HepG2 (cell line): ENCODE results near the gene MTR. TPM values are rescaled to one million over a fixed set of nuclear protein-coding genes. Genes with fewer than 3 reads are reported as not detected.

ENCODE experiments used
- ZBTB1 ChIP-seq: sonication (generic); formaldehyde crosslinking; IDR thresholded peaks from 2 replicates; pipeline ENCODE4 v1.4.0; 2020; ENCODE audit warnings: missing genetic modification reagents, borderline replicate concordance
- ZNF10 ChIP-seq: sonication (generic); formaldehyde crosslinking; IDR thresholded peaks from 2 replicates; pipeline ENCODE4 v1.4.0; 2020; ENCODE audit warnings: mild to moderate bottlenecking, low read depth, missing genetic modification reagents, borderline replicate concordance
- ZNF431 ChIP-seq: sonication (generic); formaldehyde crosslinking; IDR thresholded peaks from 2 replicates; pipeline ENCODE4 v1.9.0; 2022; ENCODE audit warnings: missing genetic modification reagents, low read depth, mild to moderate bottlenecking, borderline replicate concordance
- polyA plus RNA-seq, 8 experiments: library from polyadenylated mRNA; depleted of rRNA in 3 of 8; stranded (reverse) in 7 of 8; unstranded in 1 of 8; fragments of >200 nt; fragmentation: Illumina TruSeq in 4 of 8; extraction: Trizol in 4 of 8; gene quantifications; 2 replicates each; pipeline versions ENCODE4 v1.2.1 to v1.2.3, GENCODE V29; 2011 to 2016; ENCODE audit warnings: low read depth in 4 of 8, missing spikeins in 1 of 8, mixed read lengths in 1 of 8; ENCODE audit not compliant: insufficient read depth in 1 of 8
- total RNA-seq, 5 experiments: library from RNA; depleted of rRNA; stranded (reverse); fragments of >200 nt; fragmentation: Illumina TruSeq; extraction: Trizol; gene quantifications; 2 replicates each; pipeline ENCODE4 v1.2.3, GENCODE V29; 2016; ENCODE audit warnings: low read depth in 1 of 5
- TF ChIP-seq, protein P1 (sequence below), 2 experiments: fragments of 450-650 bp in 1 of 2; sonication (generic) in 1 of 2; formaldehyde crosslinking in 1 of 2; IDR thresholded peaks; 2 replicates each; pipeline versions ENCODE4 v1.6.1 to v1.8.0; 2016 to 2022; ENCODE audit warnings: antibody characterized with exemption in 1 of 2, mild to moderate bottlenecking in 1 of 2, missing genetic modification reagents in 1 of 2
- TF ChIP-seq, protein P2 (sequence below): sonication (generic); IDR thresholded peaks from 2 replicates; pipeline ENCODE4 v1.6.1; 2016; ENCODE audit warnings: low read depth, borderline replicate concordance
- TF ChIP-seq, protein P3 (sequence below): sonication (generic); formaldehyde crosslinking; IDR thresholded peaks from 2 replicates; pipeline ENCODE4 v1.5.0; 2020; ENCODE audit warnings: missing genetic modification reagents
- TF ChIP-seq, protein P4 (sequence below): sonication (generic); formaldehyde crosslinking; IDR thresholded peaks from 2 replicates; pipeline ENCODE4 v1.4.0; 2020; ENCODE audit warnings: mild to moderate bottlenecking, missing genetic modification reagents
- TF ChIP-seq, protein P5 (sequence below): IDR thresholded peaks from 2 replicates; pipeline ENCODE4 v1.6.1; 2016; ENCODE audit warnings: missing compliant biosample characterization, missing genetic modification reagents, borderline replicate concordance

MTR gene
- total and polyA plus RNA-seq, 2 of the 13 experiments (the other 11 are each of a cell fraction or from before 2014, with no cell fraction given), result 16.3 to 36.1 TPM

DNA sequence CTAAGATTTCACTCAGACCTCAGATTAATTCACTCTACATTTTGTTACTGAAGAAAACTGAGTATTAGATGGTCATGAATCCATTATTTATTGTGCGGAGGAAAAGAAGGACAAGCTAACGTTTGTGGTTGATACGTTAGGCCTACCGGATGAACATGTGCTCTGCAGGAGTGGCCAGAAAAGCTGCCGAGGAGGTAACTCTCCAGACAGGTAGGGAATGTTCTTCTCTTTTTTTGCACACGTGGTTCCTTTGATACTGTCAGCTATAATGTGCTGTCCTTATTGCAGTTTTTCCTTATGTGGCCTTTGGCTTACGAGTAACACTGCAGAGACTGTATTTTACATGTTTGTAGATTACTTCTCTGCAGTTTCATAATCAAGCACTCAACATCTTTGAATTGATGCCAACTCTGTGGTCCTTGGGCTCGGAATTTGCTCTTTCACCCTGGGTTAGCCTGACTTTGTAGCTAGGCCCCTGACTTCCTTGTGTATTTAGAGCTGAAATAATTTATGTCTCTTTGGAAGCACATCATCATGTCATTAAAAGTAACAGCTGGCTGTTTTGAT, 13.6 kb downstream of the MTR start (continued):
- TF ChIP-seq, protein P1, sequence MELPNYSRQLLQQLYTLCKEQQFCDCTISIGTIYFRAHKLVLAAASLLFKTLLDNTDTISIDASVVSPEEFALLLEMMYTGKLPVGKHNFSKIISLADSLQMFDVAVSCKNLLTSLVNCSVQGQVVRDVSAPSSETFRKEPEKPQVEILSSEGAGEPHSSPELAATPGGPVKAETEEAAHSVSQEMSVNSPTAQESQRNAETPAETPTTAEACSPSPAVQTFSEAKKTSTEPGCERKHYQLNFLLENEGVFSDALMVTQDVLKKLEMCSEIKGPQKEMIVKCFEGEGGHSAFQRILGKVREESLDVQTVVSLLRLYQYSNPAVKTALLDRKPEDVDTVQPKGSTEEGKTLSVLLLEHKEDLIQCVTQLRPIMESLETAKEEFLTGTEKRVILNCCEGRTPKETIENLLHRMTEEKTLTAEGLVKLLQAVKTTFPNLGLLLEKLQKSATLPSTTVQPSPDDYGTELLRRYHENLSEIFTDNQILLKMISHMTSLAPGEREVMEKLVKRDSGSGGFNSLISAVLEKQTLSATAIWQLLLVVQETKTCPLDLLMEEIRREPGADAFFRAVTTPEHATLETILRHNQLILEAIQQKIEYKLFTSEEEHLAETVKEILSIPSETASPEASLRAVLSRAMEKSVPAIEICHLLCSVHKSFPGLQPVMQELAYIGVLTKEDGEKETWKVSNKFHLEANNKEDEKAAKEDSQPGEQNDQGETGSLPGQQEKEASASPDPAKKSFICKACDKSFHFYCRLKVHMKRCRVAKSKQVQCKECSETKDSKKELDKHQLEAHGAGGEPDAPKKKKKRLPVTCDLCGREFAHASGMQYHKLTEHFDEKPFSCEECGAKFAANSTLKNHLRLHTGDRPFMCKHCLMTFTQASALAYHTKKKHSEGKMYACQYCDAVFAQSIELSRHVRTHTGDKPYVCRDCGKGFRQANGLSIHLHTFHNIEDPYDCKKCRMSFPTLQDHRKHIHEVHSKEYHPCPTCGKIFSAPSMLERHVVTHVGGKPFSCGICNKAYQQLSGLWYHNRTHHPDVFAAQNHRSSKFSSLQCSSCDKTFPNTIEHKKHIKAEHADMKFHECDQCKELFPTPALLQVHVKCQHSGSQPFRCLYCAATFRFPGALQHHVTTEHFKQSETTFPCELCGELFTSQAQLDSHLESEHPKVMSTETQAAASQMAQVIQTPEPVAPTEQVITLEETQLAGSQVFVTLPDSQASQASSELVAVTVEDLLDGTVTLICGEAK (IDR thresholded peaks at IDR 0.05), result no peak
- TF ChIP-seq, protein P1 (CRISPR knock-in tag; IDR thresholded peaks at IDR 0.05), result no peak
- TF ChIP-seq, protein P2, sequence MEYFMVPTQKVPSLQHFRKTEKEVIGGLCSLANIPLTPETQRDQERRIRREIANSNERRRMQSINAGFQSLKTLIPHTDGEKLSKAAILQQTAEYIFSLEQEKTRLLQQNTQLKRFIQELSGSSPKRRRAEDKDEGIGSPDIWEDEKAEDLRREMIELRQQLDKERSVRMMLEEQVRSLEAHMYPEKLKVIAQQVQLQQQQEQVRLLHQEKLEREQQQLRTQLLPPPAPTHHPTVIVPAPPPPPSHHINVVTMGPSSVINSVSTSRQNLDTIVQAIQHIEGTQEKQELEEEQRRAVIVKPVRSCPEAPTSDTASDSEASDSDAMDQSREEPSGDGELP, result no peak
- TF ChIP-seq ZNF10 (CRISPR knock-in tag) (no peak), ZNF431 (CRISPR knock-in tag) (no peak), ZBTB1 (CRISPR knock-in tag) (no peak)
- TF ChIP-seq, protein P3, sequence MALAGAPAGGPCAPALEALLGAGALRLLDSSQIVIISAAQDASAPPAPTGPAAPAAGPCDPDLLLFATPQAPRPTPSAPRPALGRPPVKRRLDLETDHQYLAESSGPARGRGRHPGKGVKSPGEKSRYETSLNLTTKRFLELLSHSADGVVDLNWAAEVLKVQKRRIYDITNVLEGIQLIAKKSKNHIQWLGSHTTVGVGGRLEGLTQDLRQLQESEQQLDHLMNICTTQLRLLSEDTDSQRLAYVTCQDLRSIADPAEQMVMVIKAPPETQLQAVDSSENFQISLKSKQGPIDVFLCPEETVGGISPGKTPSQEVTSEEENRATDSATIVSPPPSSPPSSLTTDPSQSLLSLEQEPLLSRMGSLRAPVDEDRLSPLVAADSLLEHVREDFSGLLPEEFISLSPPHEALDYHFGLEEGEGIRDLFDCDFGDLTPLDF, result no peak
- TF ChIP-seq, protein P4, sequence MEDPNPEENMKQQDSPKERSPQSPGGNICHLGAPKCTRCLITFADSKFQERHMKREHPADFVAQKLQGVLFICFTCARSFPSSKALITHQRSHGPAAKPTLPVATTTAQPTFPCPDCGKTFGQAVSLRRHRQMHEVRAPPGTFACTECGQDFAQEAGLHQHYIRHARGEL (CRISPR knock-in tag), result no peak
- TF ChIP-seq, protein P5, sequence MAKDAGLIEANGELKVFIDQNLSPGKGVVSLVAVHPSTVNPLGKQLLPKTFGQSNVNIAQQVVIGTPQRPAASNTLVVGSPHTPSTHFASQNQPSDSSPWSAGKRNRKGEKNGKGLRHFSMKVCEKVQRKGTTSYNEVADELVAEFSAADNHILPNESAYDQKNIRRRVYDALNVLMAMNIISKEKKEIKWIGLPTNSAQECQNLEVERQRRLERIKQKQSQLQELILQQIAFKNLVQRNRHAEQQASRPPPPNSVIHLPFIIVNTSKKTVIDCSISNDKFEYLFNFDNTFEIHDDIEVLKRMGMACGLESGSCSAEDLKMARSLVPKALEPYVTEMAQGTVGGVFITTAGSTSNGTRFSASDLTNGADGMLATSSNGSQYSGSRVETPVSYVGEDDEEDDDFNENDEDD (CRISPR knock-in tag), result no peak
